Measurements from ENCODE around the gene KDM2B.

Gene KDM2B

DNA sequence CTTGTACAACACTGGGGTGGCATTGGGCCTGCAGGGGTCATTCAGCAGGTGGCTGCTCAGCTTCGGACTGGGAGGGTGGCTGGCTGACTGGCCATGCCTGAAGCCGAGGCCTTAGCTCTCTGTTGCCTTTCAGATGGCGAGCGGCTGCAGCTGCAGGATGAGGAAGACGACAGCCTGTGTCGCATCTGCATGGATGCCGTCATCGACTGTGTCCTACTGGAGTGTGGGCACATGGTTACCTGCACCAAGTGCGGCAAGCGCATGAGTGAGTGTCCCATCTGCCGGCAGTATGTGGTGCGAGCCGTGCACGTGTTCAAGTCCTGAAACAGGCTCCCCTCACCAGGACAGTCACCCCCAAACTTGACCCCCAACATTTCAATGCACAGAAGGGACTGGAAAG, 157.6 kb downstream of the KDM2B start:
- Histone ChIP-seq H4K20me1 (ENCODE audit: control insufficient read depth, insufficient read depth, low read depth, low read length) (no peaks in the 10 kb centered on the region), H3K36me3 (ENCODE audit: control insufficient read depth, low read length) (peaks cover 87% of the 10 kb centered on the region)

DNA sequence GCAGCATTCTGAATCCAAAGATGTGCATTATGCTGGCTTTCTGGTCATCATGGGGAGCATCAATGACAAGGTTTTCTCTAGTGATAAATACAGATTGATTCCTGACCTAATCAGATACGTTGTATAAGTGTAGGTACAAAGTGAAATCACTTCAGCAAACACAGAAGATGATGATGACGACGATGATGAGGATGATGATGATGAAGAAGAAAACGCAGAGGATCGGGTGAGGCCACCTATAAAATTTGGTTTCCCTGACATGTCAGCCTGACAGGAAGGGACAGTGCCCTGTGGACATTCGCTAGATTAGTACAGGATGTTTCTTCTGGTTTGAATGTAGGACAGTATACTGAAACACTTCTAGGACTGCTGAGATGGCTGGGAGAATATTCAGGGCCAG, 160.7 kb downstream of the KDM2B start:
- H3K27ac ChIP-seq (ENCODE audit: low read depth, low read length), result no peak overlapping the region
- peaks cover 20% of the 10 kb centered on the region for H3K4me1 ChIP-seq (ENCODE audit: control insufficient read depth, low read length)
- H3K27me3 ChIP-seq (ENCODE audit: control insufficient read depth, low read length), result no peaks in the 10 kb centered on the region
- no peaks in the 10 kb centered on the region for H3K9me2 ChIP-seq (replicated peaks; ENCODE audit: control insufficient read depth, low read length)
- TF ChIP-seq, protein P1, sequence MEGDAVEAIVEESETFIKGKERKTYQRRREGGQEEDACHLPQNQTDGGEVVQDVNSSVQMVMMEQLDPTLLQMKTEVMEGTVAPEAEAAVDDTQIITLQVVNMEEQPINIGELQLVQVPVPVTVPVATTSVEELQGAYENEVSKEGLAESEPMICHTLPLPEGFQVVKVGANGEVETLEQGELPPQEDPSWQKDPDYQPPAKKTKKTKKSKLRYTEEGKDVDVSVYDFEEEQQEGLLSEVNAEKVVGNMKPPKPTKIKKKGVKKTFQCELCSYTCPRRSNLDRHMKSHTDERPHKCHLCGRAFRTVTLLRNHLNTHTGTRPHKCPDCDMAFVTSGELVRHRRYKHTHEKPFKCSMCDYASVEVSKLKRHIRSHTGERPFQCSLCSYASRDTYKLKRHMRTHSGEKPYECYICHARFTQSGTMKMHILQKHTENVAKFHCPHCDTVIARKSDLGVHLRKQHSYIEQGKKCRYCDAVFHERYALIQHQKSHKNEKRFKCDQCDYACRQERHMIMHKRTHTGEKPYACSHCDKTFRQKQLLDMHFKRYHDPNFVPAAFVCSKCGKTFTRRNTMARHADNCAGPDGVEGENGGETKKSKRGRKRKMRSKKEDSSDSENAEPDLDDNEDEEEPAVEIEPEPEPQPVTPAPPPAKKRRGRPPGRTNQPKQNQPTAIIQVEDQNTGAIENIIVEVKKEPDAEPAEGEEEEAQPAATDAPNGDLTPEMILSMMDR (IDR thresholded peaks at IDR 0.05; ENCODE audit: low read depth, low read length, poor library complexity, severe bottlenecking), result no peak
- no peak for TF ChIP-seq EZH2phosphoT487 (IDR thresholded peaks at IDR 0.05; ENCODE audit: borderline replicate concordance, low read length)
- H3K4me3 ChIP-seq (ENCODE audit: low read length), result no peak overlapping the region
- no peak overlapping the region for H3K4me2 ChIP-seq (ENCODE audit: low read length)
- peaks cover 92% of the 10 kb centered on the region for H3K36me3 ChIP-seq (ENCODE audit: control insufficient read depth, low read length)
- peaks cover 44% of the 10 kb centered on the region for H3K79me2 ChIP-seq (ENCODE audit: control insufficient read depth, low read length)
- no peaks in the 10 kb centered on the region for H3K9me3 ChIP-seq (ENCODE audit: control insufficient read depth, insufficient read depth, low read length)
- H4K20me1 ChIP-seq (ENCODE audit: control insufficient read depth, insufficient read depth, low read depth, low read length), result no peaks in the 10 kb centered on the region
- peaks cover 28% of the 10 kb centered on the region for H3F3A ChIP-seq (ENCODE audit: control insufficient read depth, insufficient read depth)

More for the DNA sequence above, 157.6 kb downstream of the KDM2B start:
- Histone ChIP-seq H3F3A (ENCODE audit: control insufficient read depth, insufficient read depth) (peaks cover 38% of the 10 kb centered on the region), H3K79me2 (ENCODE audit: control insufficient read depth, low read length) (peaks cover 37% of the 10 kb centered on the region), H3K4me3 (ENCODE audit: low read length) (no peak overlapping the region), H3K9me2 (replicated peaks; ENCODE audit: control insufficient read depth, low read length) (no peaks in the 10 kb centered on the region), H3K27ac (ENCODE audit: low read depth, low read length) (peak overlapping the region; percentile 95), H3K4me1 (ENCODE audit: control insufficient read depth, low read length) (peaks cover 48% of the 10 kb centered on the region), H3K9me3 (ENCODE audit: control insufficient read depth, insufficient read depth, low read length) (no peaks in the 10 kb centered on the region), H3K27me3 (ENCODE audit: control insufficient read depth, low read length) (no peaks in the 10 kb centered on the region), H3K4me2 (ENCODE audit: low read length) (no peak overlapping the region)
- TF ChIP-seq, protein P1 (IDR thresholded peaks at IDR 0.05; ENCODE audit: low read depth, low read length, poor library complexity, severe bottlenecking), result no peak
- no peak for TF ChIP-seq EZH2phosphoT487 (IDR thresholded peaks at IDR 0.05; ENCODE audit: borderline replicate concordance, low read length)

DNA sequence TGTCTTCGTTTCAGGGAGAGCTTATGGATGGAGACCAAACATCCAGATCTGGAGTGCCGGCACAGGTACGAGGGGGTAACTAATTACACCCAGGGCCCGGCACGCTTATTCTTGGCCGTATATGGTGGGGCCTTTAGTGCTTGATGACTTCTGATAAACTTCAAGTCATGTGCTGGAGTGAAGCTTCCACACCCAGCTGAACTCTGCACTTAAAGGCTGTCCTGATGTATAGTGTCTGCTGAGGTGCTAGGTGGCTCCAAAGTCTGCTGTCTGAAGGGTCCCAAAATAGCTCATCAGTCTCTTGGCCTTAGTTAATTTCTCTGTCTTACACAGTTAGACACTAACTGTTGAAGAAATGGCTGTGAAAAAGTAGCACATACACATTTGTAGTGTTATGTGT, 163.0 kb downstream of the KDM2B start:
- peaks cover 85% of the 10 kb centered on the region for H3K36me3 ChIP-seq (ENCODE audit: control insufficient read depth, low read length)
- peaks cover 53% of the 10 kb centered on the region for H3K79me2 ChIP-seq (ENCODE audit: control insufficient read depth, low read length)
- no peak for TF ChIP-seq EZH2phosphoT487 (IDR thresholded peaks at IDR 0.05; ENCODE audit: borderline replicate concordance, low read length)
- TF ChIP-seq, protein P1 (IDR thresholded peaks at IDR 0.05; ENCODE audit: low read depth, low read length, poor library complexity, severe bottlenecking), result no peak
- H3K9me2 ChIP-seq (replicated peaks; ENCODE audit: control insufficient read depth, low read length), result no peaks in the 10 kb centered on the region
- H3K4me1 ChIP-seq (ENCODE audit: control insufficient read depth, low read length), result no peaks in the 10 kb centered on the region
- no peaks in the 10 kb centered on the region for H4K20me1 ChIP-seq (ENCODE audit: control insufficient read depth, insufficient read depth, low read depth, low read length)
- no peaks in the 10 kb centered on the region for H3K27me3 ChIP-seq (ENCODE audit: control insufficient read depth, low read length)
- no peaks in the 10 kb centered on the region for H3K9me3 ChIP-seq (ENCODE audit: control insufficient read depth, insufficient read depth, low read length)
- no peak overlapping the region for H3K27ac ChIP-seq (ENCODE audit: low read depth, low read length)
- H3F3A ChIP-seq (ENCODE audit: control insufficient read depth, insufficient read depth), result peaks cover 22% of the 10 kb centered on the region
- no peak overlapping the region for H3K4me2 ChIP-seq (ENCODE audit: low read length)
- H3K4me3 ChIP-seq (ENCODE audit: low read length), result no peak overlapping the region

Data from DOHH2 (cell line).